HEK293 (cell line): ENCODE measurements around the gene LCNL1.

Source experiments
- CTCF ChIA-PET: fragments of 350-600 bp; formaldehyde crosslinking; extraction: SDS; loops from one replicate; lab custom pipeline; 2021; ENCODE audit warnings: antibody characterized with exemption; lab: Yijun Ruan, JAX
- POLR2A ChIA-PET: fragments of 300-600 bp; formaldehyde crosslinking; extraction: SDS; loops from one replicate; lab custom pipeline; 2020; ENCODE audit warnings: antibody characterized with exemption, inconsistent platforms; lab: Yijun Ruan, JAX
- H3K27ac ChIP-seq: fragments of 200-500 bp; sonication (Bioruptor generic); 2 replicates; pipeline ENCODE4 v1.5.1; 2014; ENCODE audit warnings: low read depth, low read length, control low read depth, inconsistent platforms; ENCODE audit errors: extremely low read depth
- H3K36me3 ChIP-seq, 2 experiments: fragments of 200-500 bp in 1 of 2; sonication (Bioruptor generic) in 1 of 2; 1 replicate in 1 of 2; 2 replicates in 1 of 2; pipeline ENCODE4 v1.5.1; 2014 to 2017; ENCODE audit warnings: inconsistent platforms in 2 of 2, low read length in 2 of 2; ENCODE audit not compliant: control insufficient read depth in 2 of 2, insufficient read depth in 1 of 2
- H3K4me1 ChIP-seq: fragments of 200-500 bp; sonication (Bioruptor generic); 2 replicates; pipeline ENCODE4 v1.5.1; 2014; ENCODE audit warnings: mild to moderate bottlenecking, low read length, inconsistent platforms; ENCODE audit not compliant: control insufficient read depth, insufficient read depth
- H3K4me3 ChIP-seq: 2 replicates; pipeline ENCODE4 v1.5.1; 2011; ENCODE audit warnings: low read depth, mild to moderate bottlenecking, control low read depth, low read length, moderate library complexity
- H3K9me3 ChIP-seq: fragments of 200-500 bp; sonication (Bioruptor generic); 2 replicates; pipeline ENCODE4 v1.5.1; 2014; ENCODE audit warnings: low read depth, low read length, inconsistent platforms; ENCODE audit not compliant: control insufficient read depth, insufficient read depth
- BCL11B ChIP-seq: fragments of 450-650 bp; formaldehyde crosslinking; IDR thresholded peaks from 2 replicates; pipeline ENCODE4 v1.5.1; 2016; ENCODE audit warnings: low read depth, missing biosample characterization, missing genetic modification characterization
- EGR2 ChIP-seq: fragments of 450-650 bp; formaldehyde crosslinking; IDR thresholded peaks from 2 replicates; pipeline ENCODE4 v1.5.1; 2016; ENCODE audit warnings: low read depth, missing biosample characterization, missing genetic modification characterization
- GLIS2 ChIP-seq: fragments of 450-650 bp; formaldehyde crosslinking; IDR thresholded peaks from 2 replicates; pipeline ENCODE4 v1.5.1; 2016; ENCODE audit warnings: missing biosample characterization, missing genetic modification characterization
- HOXD13 ChIP-seq: sonication (generic); formaldehyde crosslinking; IDR thresholded peaks from 2 replicates; pipeline ENCODE4 v1.8.0; 2022; ENCODE audit warnings: missing genetic modification reagents, borderline replicate concordance
- KLF1 ChIP-seq: fragments of 450-650 bp; formaldehyde crosslinking; IDR thresholded peaks from 2 replicates; pipeline ENCODE4 v1.5.1; 2016; ENCODE audit warnings: missing biosample characterization, missing genetic modification characterization
- KLF16 ChIP-seq: fragments of 450-650 bp; formaldehyde crosslinking; IDR thresholded peaks from 2 replicates; pipeline ENCODE4 v1.5.1; 2017; ENCODE audit warnings: missing biosample characterization, missing genetic modification characterization
- KLF9 ChIP-seq: fragments of 450-650 bp; formaldehyde crosslinking; IDR thresholded peaks from 2 replicates; pipeline ENCODE4 v1.5.1; 2016; ENCODE audit warnings: missing biosample characterization, missing genetic modification characterization, low read depth
- MYNN ChIP-seq: fragments of 450-650 bp; formaldehyde crosslinking; IDR thresholded peaks from 2 replicates; pipeline ENCODE4 v1.5.1; 2016; ENCODE audit warnings: missing biosample characterization, missing genetic modification characterization, borderline replicate concordance
- SETDB1 ChIP-seq: IDR thresholded peaks from one replicate; pipeline ENCODE4 v1.6.1; 2017; ENCODE audit warnings: mild to moderate bottlenecking, low read length, moderate library complexity, mixed read lengths; ENCODE audit not compliant: insufficient read length
- ZFHX2 ChIP-seq: fragments of 450-650 bp; formaldehyde crosslinking; conservative IDR thresholded peaks from 2 replicates; pipeline ENCODE4 v1.5.1; 2016; ENCODE audit warnings: missing biosample characterization, missing genetic modification characterization
- ZNF114 ChIP-seq: fragments of 450-650 bp; formaldehyde crosslinking; IDR thresholded peaks from 2 replicates; pipeline ENCODE4 v1.5.0; 2017; ENCODE audit warnings: missing biosample characterization, missing genetic modification characterization
- ZNF121 ChIP-seq: fragments of 450-650 bp; formaldehyde crosslinking; IDR thresholded peaks from 2 replicates; pipeline ENCODE4 v1.5.1; 2016; ENCODE audit warnings: missing biosample characterization, missing genetic modification characterization
- ZNF23 ChIP-seq: fragments of 450-650 bp; formaldehyde crosslinking; IDR thresholded peaks from 2 replicates; pipeline ENCODE4 v1.5.1; 2016; ENCODE audit warnings: missing biosample characterization, missing genetic modification characterization, borderline replicate concordance
- ZNF324 ChIP-seq: fragments of 450-650 bp; formaldehyde crosslinking; IDR thresholded peaks from 2 replicates; pipeline ENCODE4 v1.5.1; 2016; ENCODE audit warnings: missing biosample characterization, missing genetic modification characterization
- ZNF416 ChIP-seq: fragments of 450-650 bp; formaldehyde crosslinking; IDR thresholded peaks from 2 replicates; pipeline ENCODE4 v1.5.1; 2016; ENCODE audit warnings: missing biosample characterization, missing genetic modification characterization
- ZNF529 ChIP-seq: fragments of 450-650 bp; formaldehyde crosslinking; IDR thresholded peaks from 2 replicates; pipeline ENCODE4 v1.5.1; 2017; ENCODE audit warnings: missing genetic modification characterization, missing biosample characterization; ENCODE audit not compliant: insufficient replicate concordance
- ZNF549 ChIP-seq: fragments of 450-650 bp; IDR thresholded peaks from 2 replicates; pipeline ENCODE4 v1.5.1; 2018; ENCODE audit warnings: missing biosample characterization, missing genetic modification characterization, mild to moderate bottlenecking, inconsistent platforms, moderate library complexity
- ZNF596 ChIP-seq: fragments of 450-650 bp; IDR thresholded peaks from 2 replicates; pipeline ENCODE4 v1.5.0; 2018; ENCODE audit warnings: missing biosample characterization, mild to moderate bottlenecking, missing genetic modification characterization, moderate library complexity
- ZNF600 ChIP-seq: fragments of 450-650 bp; formaldehyde crosslinking; IDR thresholded peaks from 2 replicates; pipeline ENCODE4 v1.5.1; 2016; ENCODE audit warnings: missing biosample characterization, missing genetic modification characterization
- ZSCAN23 ChIP-seq: fragments of 450-650 bp; formaldehyde crosslinking; IDR thresholded peaks from 2 replicates; pipeline ENCODE4 v1.5.1; 2016; ENCODE audit warnings: missing biosample characterization, missing genetic modification characterization
- TF ChIP-seq, protein P1 (sequence below): fragments of 450-650 bp; formaldehyde crosslinking; IDR thresholded peaks from 2 replicates; pipeline ENCODE4 v1.5.1; 2017; ENCODE audit warnings: missing biosample characterization, missing genetic modification characterization
- TF ChIP-seq, protein P2 (sequence below): fragments of 450-650 bp; formaldehyde crosslinking; IDR thresholded peaks from 2 replicates; pipeline ENCODE4; 2016; ENCODE audit warnings: missing biosample characterization, missing genetic modification characterization

LCNL1 gene

GRCh38 chr9:137019891-137020683 lies 37.3 kb downstream of the LCNL1 start:
- Histone ChIP-seq H3K4me3 (no peak overlapping the region), H3K4me1 (no peaks in the 10 kb centered on the region)
- no peak for TF ChIP-seq BCL11B (tag by site-specific recombination)
- no peak for TF ChIP-seq ZNF529 (tag by site-specific recombination)
- TF ChIP-seq, protein P1, sequence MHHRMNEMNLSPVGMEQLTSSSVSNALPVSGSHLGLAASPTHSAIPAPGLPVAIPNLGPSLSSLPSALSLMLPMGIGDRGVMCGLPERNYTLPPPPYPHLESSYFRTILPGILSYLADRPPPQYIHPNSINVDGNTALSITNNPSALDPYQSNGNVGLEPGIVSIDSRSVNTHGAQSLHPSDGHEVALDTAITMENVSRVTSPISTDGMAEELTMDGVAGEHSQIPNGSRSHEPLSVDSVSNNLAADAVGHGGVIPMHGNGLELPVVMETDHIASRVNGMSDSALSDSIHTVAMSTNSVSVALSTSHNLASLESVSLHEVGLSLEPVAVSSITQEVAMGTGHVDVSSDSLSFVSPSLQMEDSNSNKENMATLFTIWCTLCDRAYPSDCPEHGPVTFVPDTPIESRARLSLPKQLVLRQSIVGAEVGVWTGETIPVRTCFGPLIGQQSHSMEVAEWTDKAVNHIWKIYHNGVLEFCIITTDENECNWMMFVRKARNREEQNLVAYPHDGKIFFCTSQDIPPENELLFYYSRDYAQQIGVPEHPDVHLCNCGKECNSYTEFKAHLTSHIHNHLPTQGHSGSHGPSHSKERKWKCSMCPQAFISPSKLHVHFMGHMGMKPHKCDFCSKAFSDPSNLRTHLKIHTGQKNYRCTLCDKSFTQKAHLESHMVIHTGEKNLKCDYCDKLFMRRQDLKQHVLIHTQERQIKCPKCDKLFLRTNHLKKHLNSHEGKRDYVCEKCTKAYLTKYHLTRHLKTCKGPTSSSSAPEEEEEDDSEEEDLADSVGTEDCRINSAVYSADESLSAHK, result no peak
- TF ChIP-seq MYNN (tag by site-specific recombination), result no peak
- TF ChIP-seq ZSCAN23 (tag by site-specific recombination), result no peak
- no peak for TF ChIP-seq KLF16 (tag by site-specific recombination)
- TF ChIP-seq ZNF324, result no peak
- TF ChIP-seq, all 188 proteins: peak for 0
- POLR2A ChIA-PET, result interaction anchor here (1.0 to 2.5 kb wide), 2 partner anchors 9 to 28 kb away, joined by 3 to 9 read pairs; partner anchors contain the start of gene PAXX
- Histone ChIP-seq H3K36me3 (peaks cover 0 to 43% of the 10 kb centered on the region in 2 experiments; a peak in 1 of 3 replicates), H3K27ac (no peak overlapping the region), H3K9me3 (no peaks in the 10 kb centered on the region)
- CTCF ChIA-PET, result interaction anchor here (0.6 to 5.1 kb wide), 6 partner anchors 9 to 258 kb away, joined by 3 to 25 read pairs (median 3); no protein-coding TSS in a partner anchor

DNA sequence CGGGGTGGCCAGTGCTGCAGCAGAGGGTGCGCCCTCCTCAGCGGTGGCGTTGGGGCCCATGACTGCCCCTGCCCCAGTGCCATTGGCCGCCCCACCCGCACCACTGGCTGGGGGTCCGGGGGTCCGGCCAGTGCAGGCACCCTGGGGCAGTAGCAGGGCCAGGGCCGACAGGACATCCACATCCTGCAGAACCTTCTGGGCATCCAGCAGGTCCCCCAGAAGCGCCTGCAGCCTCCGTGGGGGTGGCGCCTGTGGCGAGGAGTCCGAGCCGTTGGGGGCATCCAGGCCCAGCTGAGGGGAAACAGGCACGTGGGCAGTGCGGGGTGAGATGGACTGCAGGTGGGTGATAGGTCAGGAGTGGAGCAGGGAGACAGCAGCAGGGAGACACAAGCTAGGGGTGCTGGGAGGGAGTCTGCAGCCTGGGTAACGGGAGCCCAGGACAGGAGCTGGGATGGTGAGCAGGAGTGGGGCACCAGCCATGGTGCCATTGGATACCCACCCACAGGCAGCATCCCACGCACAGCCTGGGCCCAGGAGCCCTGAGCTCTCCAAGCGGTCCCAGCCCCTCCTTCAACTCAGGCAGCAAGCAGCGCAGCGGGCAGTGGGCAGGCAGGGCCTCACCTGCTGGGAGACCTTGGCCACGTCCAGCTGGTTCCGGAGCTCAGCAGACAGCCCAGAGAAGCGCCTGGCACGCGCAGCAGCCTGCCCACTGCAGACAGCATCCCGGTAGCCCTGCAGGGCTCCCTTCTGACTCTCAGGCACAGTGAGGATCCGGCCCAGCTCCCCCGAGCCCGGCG lies 38.2 kb downstream of the LCNL1 start:
- Histone ChIP-seq H3K4me3 (no peak overlapping the region), H3K9me3 (no peaks in the 10 kb centered on the region), H3K4me1 (no peaks in the 10 kb centered on the region), H3K27ac (no peak overlapping the region), H3K36me3 (peaks cover 0 to 34% of the 10 kb centered on the region in 2 experiments; a peak in 1 of 3 replicates)
- TF ChIP-seq KLF1 (tag by site-specific recombination) (no peak), ZNF549 (tag by site-specific recombination) (no peak), ZNF121 (no peak), GLIS2 (0 out of 2 replicates have a peak, but pooled peaks have one; percentile 25), ZNF600 (tag by site-specific recombination) (peak; percentile 29; the same call in 1 of the 2 replicates), KLF9 (tag by site-specific recombination) (no peak), EGR2 (tag by site-specific recombination) (peak; percentile 52), HOXD13 (CRISPR knock-in tag) (no peak), ZNF596 (tag by site-specific recombination) (no peak), ZNF416 (tag by site-specific recombination) (no peak), ZNF114 (tag by site-specific recombination) (no peak), KLF16 (tag by site-specific recombination) (no peak), ZFHX2 (tag by site-specific recombination) (peak; percentile 77), SETDB1 (no peak), ZNF23 (tag by site-specific recombination) (no peak)
- TF ChIP-seq, protein P2, sequence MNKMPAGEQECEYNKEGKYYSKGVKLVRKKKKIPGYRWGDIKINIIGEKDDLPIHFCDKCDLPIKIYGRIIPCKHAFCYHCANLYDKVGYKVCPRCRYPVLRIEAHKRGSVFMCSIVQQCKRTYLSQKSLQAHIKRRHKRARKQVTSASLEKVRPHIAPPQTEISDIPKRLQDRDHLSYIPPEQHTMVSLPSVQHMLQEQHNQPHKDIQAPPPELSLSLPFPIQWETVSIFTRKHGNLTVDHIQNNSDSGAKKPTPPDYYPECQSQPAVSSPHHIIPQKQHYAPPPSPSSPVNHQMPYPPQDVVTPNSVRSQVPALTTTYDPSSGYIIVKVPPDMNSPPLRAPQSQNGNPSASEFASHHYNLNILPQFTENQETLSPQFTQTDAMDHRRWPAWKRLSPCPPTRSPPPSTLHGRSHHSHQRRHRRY (tag by site-specific recombination), result no peak
- POLR2A ChIA-PET, result interaction anchor here (2.5 kb wide), 1 partner anchor 29 kb away, joined by 9 read pairs; the partner anchor contains the start of gene PAXX
- CTCF ChIA-PET, result interaction anchor here (0.5 to 5.1 kb wide), 9 partner anchors 8 to 272 kb away, joined by 3 to 25 read pairs (median 4); no protein-coding TSS in a partner anchor
